Measurements from ENCODE around the gene PCCB.

The PCCB gene

GRCh38 chr3:136294176-136294575 lies 44.0 kb downstream of the PCCB start:
- Histone ChIP-seq H2AFZ (ENCODE audit: low read depth, low read length) (no peak overlapping the region), H3K36me3 (replicated peaks; ENCODE audit: low read depth, low read length) (peaks cover 25% of the 10 kb centered on the region), H3K79me2 (ENCODE audit: low read length) (no peaks in the 10 kb centered on the region), H3K9me3 (ENCODE audit: insufficient read depth, low read length) (no peaks in the 10 kb centered on the region), H3K4me2 (ENCODE audit: low read length) (no peak overlapping the region), H3K4me3 (ENCODE audit: low read length) (no peak overlapping the region), H3K27ac (ENCODE audit: low read length) (no peak overlapping the region), H3K4me1 (ENCODE audit: low read length) (peaks cover 8% of the 10 kb centered on the region), H3K9ac (ENCODE audit: low read length) (no peak overlapping the region), H3K27me3 (ENCODE audit: low read depth, low read length) (no peaks in the 10 kb centered on the region), H4K20me1 (ENCODE audit: insufficient read depth, low read length) (no peaks in the 10 kb centered on the region)
- TF ChIP-seq CTCF (IDR thresholded peaks at IDR 0.05; ENCODE audit: low read depth, low read length): no peak
- no peak for TF ChIP-seq EZH2phosphoT487 (IDR thresholded peaks at IDR 0.05; ENCODE audit: low read depth)

- Histone ChIP-seq H3K9me3 (ENCODE audit: insufficient read depth, low read length) (no peaks in the 10 kb centered on the region), H3K4me2 (ENCODE audit: low read length) (no peak overlapping the region), H3K4me3 (ENCODE audit: low read length) (no peak overlapping the region), H4K20me1 (ENCODE audit: insufficient read depth, low read length) (no peaks in the 10 kb centered on the region), H3K4me1 (ENCODE audit: low read length) (no peaks in the 10 kb centered on the region), H3K27ac (ENCODE audit: low read length) (no peak overlapping the region), H3K79me2 (ENCODE audit: low read length) (no peaks in the 10 kb centered on the region), H2AFZ (ENCODE audit: low read depth, low read length) (no peak overlapping the region), H3K9ac (ENCODE audit: low read length) (no peak overlapping the region), H3K36me3 (replicated peaks; ENCODE audit: low read depth, low read length) (peaks cover 33% of the 10 kb centered on the region), H3K27me3 (ENCODE audit: low read depth, low read length) (no peaks in the 10 kb centered on the region)
- no peak for TF ChIP-seq CTCF (IDR thresholded peaks at IDR 0.05; ENCODE audit: low read depth, low read length)
- TF ChIP-seq EZH2phosphoT487 (IDR thresholded peaks at IDR 0.05; ENCODE audit: low read depth): no peak
Measured at GRCh38 chr3:136296960-136297359, 46.8 kb downstream of the PCCB start.

- TF ChIP-seq EZH2phosphoT487 (IDR thresholded peaks at IDR 0.05; ENCODE audit: low read depth) (no peak), CTCF (IDR thresholded peaks at IDR 0.05; ENCODE audit: low read depth, low read length) (no peak)
- Histone ChIP-seq H4K20me1 (ENCODE audit: insufficient read depth, low read length) (no peaks in the 10 kb centered on the region), H3K4me1 (ENCODE audit: low read length) (no peaks in the 10 kb centered on the region), H3K4me2 (ENCODE audit: low read length) (no peak overlapping the region), H3K9ac (ENCODE audit: low read length) (no peak overlapping the region), H3K36me3 (replicated peaks; ENCODE audit: low read depth, low read length) (peaks cover 33% of the 10 kb centered on the region), H2AFZ (ENCODE audit: low read depth, low read length) (no peak overlapping the region), H3K9me3 (ENCODE audit: insufficient read depth, low read length) (no peaks in the 10 kb centered on the region), H3K27ac (ENCODE audit: low read length) (no peak overlapping the region), H3K79me2 (ENCODE audit: low read length) (no peaks in the 10 kb centered on the region), H3K4me3 (ENCODE audit: low read length) (no peak overlapping the region), H3K27me3 (ENCODE audit: low read depth, low read length) (no peaks in the 10 kb centered on the region)
Measured at GRCh38 chr3:136297826-136298225, 47.7 kb downstream of the PCCB start.

GRCh38 chr3:136300444-136300843 lies 50.3 kb downstream of the PCCB start:
- H3K36me3 ChIP-seq (replicated peaks; ENCODE audit: low read depth, low read length): peaks cover 26% of the 10 kb centered on the region
- H2AFZ ChIP-seq (ENCODE audit: low read depth, low read length): no peak overlapping the region
- TF ChIP-seq CTCF (IDR thresholded peaks at IDR 0.05; ENCODE audit: low read depth, low read length) (no peak), EZH2phosphoT487 (IDR thresholded peaks at IDR 0.05; ENCODE audit: low read depth) (no peak)
- H3K4me2 ChIP-seq (ENCODE audit: low read length): no peak overlapping the region
- no peak overlapping the region for H3K9ac ChIP-seq (ENCODE audit: low read length)
- no peaks in the 10 kb centered on the region for H3K27me3 ChIP-seq (ENCODE audit: low read depth, low read length)
- H3K4me3 ChIP-seq (ENCODE audit: low read length): no peak overlapping the region
- no peaks in the 10 kb centered on the region for H3K9me3 ChIP-seq (ENCODE audit: insufficient read depth, low read length)
- no peaks in the 10 kb centered on the region for H3K4me1 ChIP-seq (ENCODE audit: low read length)
- H4K20me1 ChIP-seq (ENCODE audit: insufficient read depth, low read length): no peaks in the 10 kb centered on the region
- no peaks in the 10 kb centered on the region for H3K79me2 ChIP-seq (ENCODE audit: low read length)
- no peak overlapping the region for H3K27ac ChIP-seq (ENCODE audit: low read length)

All from OCI-LY3 (cell line).